ENCODE results near the gene APBA1. TPM values are rescaled to one million over a fixed set of nuclear protein-coding genes. Genes with fewer than 3 reads are reported as not detected.

APBA1 gene
- total and polyA plus RNA-seq, 2 of the 8 experiments (the other 6 are each of a cell fraction or from before 2014, with no cell fraction given), result 0.36 to 0.60 TPM

DNA sequence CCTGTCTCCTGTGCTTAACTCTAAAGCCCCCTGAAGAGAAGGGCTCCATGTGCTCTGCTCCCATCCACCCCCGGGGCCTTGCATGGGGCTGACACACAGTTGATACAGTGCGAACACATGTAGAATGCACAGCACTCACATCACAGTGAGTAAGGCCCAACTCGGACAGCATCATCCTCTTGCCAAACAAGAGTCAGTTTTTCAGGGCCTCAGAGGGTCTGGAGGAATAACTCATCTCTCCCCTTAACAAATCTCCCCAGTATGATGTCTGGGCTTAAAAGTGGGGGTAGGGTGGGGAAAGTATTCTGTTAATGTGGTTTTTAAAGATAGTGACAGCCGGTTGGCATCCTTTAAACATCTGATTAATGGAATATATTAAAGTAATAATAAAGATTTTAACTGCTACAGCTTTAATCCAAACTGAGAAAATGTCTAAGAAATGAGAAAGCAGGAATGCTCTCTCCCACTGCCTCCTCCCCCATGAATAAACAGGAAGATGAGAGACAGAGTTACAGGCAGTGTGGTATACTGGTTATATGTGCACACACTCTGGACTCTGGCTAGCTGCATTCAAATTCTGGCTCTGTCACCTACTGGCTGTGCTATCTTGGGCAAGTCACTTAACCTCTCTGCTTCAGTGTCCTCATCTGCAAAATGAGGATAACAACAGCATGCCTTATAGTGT is 22.5 kb downstream of the APBA1 start:
- H3K14ac ChIP-seq (ENCODE audit: insufficient read length), result no peak overlapping the region
- 61% methylated on average over 4 of the region's 4 CpGs; no CpG with 5 or more reads in 1 of the 2 experiments for WGBS, 2 experiments (ENCODE audit: extremely low coverage in 1 of 2, insufficient coverage in 1 of 2, insufficient read length in 1 of 2, insufficient replicate concordance in 2 of 2, low coverage in 1 of 2, low lambda C conversion rate in 2 of 2, missing lambda C conversion rate in 1 of 2)
- no peaks in the 10 kb centered on the region for H3K79me1 ChIP-seq (ENCODE audit: low read depth, low read length)
- no peak overlapping the region for H2BK12ac ChIP-seq (ENCODE audit: low read depth, low read length)
- no peak overlapping the region for H2BK5ac ChIP-seq (ENCODE audit: low read depth, low read length)
- no peak overlapping the region for H3K27ac ChIP-seq (ENCODE audit: low read depth, low read length)
- no peak overlapping the region for H3K23ac ChIP-seq (ENCODE audit: insufficient read length)
- H3K23me2 ChIP-seq (ENCODE audit: low read depth, low read length), result no peaks in the 10 kb centered on the region
- FAIRE-seq (no peak), DNase-seq (ENCODE audit: low read depth in 1 of 2, low spot score in 2 of 2) (no peak)
- H4K20me1 ChIP-seq (replicated peaks in 1 of 2; ENCODE audit: control insufficient read depth in 1 of 2, insufficient read depth in 2 of 2, low read length in 2 of 2), result no peaks in the 10 kb centered on the region
- H4K5ac ChIP-seq (ENCODE audit: insufficient read length, low read depth, low read length), result no peak overlapping the region
- no peak overlapping the region for H3K56ac ChIP-seq (replicated peaks; ENCODE audit: insufficient read length, low read depth, low read length)
- H4K8ac ChIP-seq (ENCODE audit: extremely low read depth, insufficient read depth, low read length), result no peak overlapping the region
- H2AFZ ChIP-seq (ENCODE audit: low read length), result no peak overlapping the region
- H3K4me1 ChIP-seq (replicated peaks in 1 of 4; ENCODE audit: control insufficient read depth in 3 of 4, insufficient read depth in 4 of 4, low read length in 3 of 4), result peaks cover 0 to 3% (median 0%) of the 10 kb centered on the region in 4 experiments; a peak in 1 of 7 replicates
- no peak overlapping the region for H2BK120ac ChIP-seq (replicated peaks; ENCODE audit: low read depth, low read length)
- H3K79me2 ChIP-seq (ENCODE audit: control insufficient read depth in 1 of 2, insufficient read depth in 2 of 2, low read length in 2 of 2), result no peaks in the 10 kb centered on the region
- no peak overlapping the region for H2BK20ac ChIP-seq (ENCODE audit: low read length)
- ChIA-PET CTCF (ENCODE audit: partially characterized antibody) (no interaction called here), POLR2A (ENCODE audit: partially characterized antibody) (no interaction called here)
- H3K36me3 ChIP-seq (ENCODE audit: control insufficient read depth in 2 of 4, insufficient read depth in 4 of 4, low read length in 3 of 4), result no peaks in the 10 kb centered on the region
- no peak overlapping the region for H3K18ac ChIP-seq (ENCODE audit: extremely low read depth, low read length)
- no peaks in the 10 kb centered on the region; a peak in 1 of 7 replicates for H3K27me3 ChIP-seq (replicated peaks in 1 of 4; ENCODE audit: control insufficient read depth in 3 of 4, extremely low read depth in 1 of 4, insufficient read depth in 3 of 4, low read length in 3 of 4)
- no peaks in the 10 kb centered on the region for H3K9me3 ChIP-seq (ENCODE audit: insufficient read depth in 2 of 2, low read depth in 1 of 2, low read length in 1 of 2)
- H4K91ac ChIP-seq (replicated peaks; ENCODE audit: insufficient read length, low read length), result no peak overlapping the region
- no peak overlapping the region for H2BK15ac ChIP-seq (ENCODE audit: low read length)
- no peak overlapping the region for H2AK5ac ChIP-seq (ENCODE audit: low read depth, low read length)
- H3K4me2 ChIP-seq (ENCODE audit: insufficient read depth in 1 of 2, low read depth in 2 of 2, low read length in 2 of 2), result no peak overlapping the region
- no peak overlapping the region for H3K4me3 ChIP-seq (ENCODE audit: extremely low read depth in 1 of 4, insufficient read depth in 2 of 4, low read depth in 3 of 4, low read length in 4 of 4)
- H3K4ac ChIP-seq (replicated peaks; ENCODE audit: insufficient read length, low read depth, low read length), result no peak overlapping the region
- H3K9ac ChIP-seq (replicated peaks in 1 of 4; ENCODE audit: extremely low read depth in 1 of 4, low read depth in 3 of 4, low read length in 3 of 4), result no peak overlapping the region
- no peak for TF ChIP-seq RNF2 (IDR thresholded peaks at IDR 0.05; ENCODE audit: borderline replicate concordance, low read depth, low read length, missing control alignments, poor library complexity, severe bottlenecking)
- no peak for TF ChIP-seq JUND (IDR thresholded peaks at IDR 0.05; ENCODE audit: low read length)
- TF ChIP-seq RBBP5 (IDR thresholded peaks at IDR 0.05; ENCODE audit: borderline replicate concordance, low read depth, low read length), result no peak
- TF ChIP-seq, protein P1, sequence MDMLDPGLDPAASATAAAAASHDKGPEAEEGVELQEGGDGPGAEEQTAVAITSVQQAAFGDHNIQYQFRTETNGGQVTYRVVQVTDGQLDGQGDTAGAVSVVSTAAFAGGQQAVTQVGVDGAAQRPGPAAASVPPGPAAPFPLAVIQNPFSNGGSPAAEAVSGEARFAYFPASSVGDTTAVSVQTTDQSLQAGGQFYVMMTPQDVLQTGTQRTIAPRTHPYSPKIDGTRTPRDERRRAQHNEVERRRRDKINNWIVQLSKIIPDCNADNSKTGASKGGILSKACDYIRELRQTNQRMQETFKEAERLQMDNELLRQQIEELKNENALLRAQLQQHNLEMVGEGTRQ (IDR thresholded peaks at IDR 0.05; ENCODE audit: low read length), result no peak
- TF ChIP-seq SP4 (IDR thresholded peaks at IDR 0.05; ENCODE audit: low read length), result no peak
- no peak for TF ChIP-seq CEBPB (IDR thresholded peaks at IDR 0.05; ENCODE audit: low read depth, low read length)
- TF ChIP-seq RFX5 (IDR thresholded peaks at IDR 0.05; ENCODE audit: borderline replicate concordance, low read depth, low read length), result no peak
- TF ChIP-seq SRF (IDR thresholded peaks at IDR 0.05; ENCODE audit: low read depth, low read length), result no peak
- no peak for TF ChIP-seq GABPA (IDR thresholded peaks at IDR 0.05; ENCODE audit: borderline replicate concordance, insufficient read depth, low read length)
- TF ChIP-seq SP2 (IDR thresholded peaks at IDR 0.05; ENCODE audit: low read length), result no peak

Measured in H1 (cell line).